Measurements from ENCODE around the gene GP1BA.

GRCh38 chr17:4939546-4939795 is 7.4 kb downstream of the GP1BA start:
- TF ChIP-seq POLR2AphosphoS5 (IDR thresholded peaks at IDR 0.05; ENCODE audit: low read depth, low read length) (no peak), POLR2A (IDR thresholded peaks at IDR 0.05; ENCODE audit: low read depth, low read length) (no peak), TAF1 (IDR thresholded peaks at IDR 0.05; ENCODE audit: borderline replicate concordance, low read depth, low read length) (no peak)

Measured in GM12892 (cell line).